HG02970 (cell line): ENCODE measurements around the gene AKNA.

ENCODE experiments used
- ATAC-seq: cut with Tn5 transposase; IDR thresholded peaks from one replicate; pipeline ENCODE4 v1.9.1; 2021; ENCODE audit warnings: mild to moderate bottlenecking, moderate library complexity, moderate number of reproducible peaks; ENCODE audit not compliant: unreplicated experiment, low FRiP score

AKNA gene

DNA sequence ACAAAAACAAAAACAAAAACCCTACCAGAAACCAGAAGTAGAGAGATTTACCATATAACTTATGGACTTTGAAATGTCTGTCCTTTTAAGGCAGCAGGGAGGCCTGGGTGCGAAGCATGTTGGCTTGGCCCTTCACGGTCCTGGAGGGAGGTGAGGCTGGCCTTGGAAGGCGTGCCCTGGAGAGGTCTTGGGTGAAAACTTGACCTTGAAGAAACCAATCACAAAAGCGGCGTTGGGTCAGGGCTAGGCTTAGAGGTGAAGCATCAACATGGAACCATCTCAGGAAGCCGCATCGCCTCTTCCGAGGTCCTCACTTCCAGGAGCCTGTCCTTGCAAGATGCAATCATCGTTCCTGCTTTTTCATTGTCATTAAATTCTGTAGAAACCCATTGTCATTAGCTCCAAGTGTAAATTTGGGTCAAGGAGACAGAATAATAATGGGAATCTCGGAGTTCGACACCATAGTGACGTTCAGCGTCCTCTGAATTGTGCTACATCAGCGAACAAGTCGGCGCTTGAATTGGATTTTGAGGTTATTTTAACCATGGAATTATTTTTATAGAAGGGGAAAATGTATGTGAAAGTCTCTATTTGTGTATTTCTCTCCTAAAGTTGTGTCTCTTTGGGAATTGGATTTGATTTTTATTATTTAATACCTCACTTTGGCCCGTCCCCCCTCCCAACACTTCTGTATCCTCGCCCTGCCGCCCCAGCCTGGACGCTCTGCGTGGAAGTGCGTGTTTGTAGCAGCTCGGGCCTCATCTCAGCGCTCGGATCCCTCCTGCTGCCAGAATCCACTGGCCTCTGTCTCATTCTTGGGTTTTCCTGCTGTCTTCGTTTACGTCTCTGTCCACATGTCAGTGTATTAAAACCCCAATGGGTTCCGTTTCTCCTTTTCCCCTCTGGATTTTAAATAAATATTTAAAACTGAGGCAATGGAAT lies 75.9 kb downstream of the AKNA start:
- ATAC-seq, result no peak

DNA sequence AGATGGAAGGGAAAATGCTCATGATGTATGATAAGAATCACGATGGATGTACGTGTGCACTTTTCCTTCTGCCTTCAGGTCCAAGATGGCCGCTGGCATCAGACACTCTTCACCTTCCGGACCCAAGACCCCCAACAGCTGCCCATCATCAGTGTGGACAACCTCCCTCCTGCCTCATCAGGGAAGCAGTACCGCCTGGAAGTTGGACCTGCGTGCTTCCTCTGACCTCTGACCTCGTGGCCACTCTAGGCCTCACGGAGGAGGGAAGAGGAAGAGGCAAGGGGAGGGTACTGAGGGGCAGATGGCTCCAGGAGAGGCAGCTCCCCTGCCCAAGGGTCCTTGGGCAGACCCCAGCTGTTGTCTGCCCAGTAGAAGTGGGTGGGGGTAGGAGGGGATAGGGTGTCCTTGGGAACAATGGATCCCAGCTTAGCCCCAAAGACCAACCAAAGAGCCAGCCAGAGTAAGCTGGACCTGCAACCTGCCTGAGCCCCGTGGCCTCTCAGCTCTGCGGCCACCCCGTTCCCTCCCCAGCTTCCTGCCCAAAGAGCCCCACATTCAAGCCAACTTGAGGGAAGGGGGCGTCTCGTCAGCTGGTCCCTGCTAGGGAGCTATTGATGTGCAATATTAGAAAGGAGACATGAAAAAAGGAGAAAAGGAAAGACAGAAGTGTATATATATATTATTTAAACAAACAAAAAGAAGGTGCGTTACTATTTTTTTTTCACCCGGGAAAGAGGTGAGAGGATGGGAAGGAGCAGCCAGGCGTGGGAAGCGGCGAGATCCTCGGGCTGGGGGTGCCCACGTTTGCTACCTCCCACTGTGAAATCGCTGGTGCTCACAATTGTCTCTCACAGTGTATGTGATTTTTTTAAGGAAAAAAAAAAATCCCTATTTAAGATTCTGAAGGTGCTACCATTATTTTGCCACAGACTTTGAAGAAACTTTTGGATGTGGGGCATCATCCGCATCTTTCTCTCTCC lies 77.0 kb downstream of the AKNA start:
- no peak for ATAC-seq

DNA sequence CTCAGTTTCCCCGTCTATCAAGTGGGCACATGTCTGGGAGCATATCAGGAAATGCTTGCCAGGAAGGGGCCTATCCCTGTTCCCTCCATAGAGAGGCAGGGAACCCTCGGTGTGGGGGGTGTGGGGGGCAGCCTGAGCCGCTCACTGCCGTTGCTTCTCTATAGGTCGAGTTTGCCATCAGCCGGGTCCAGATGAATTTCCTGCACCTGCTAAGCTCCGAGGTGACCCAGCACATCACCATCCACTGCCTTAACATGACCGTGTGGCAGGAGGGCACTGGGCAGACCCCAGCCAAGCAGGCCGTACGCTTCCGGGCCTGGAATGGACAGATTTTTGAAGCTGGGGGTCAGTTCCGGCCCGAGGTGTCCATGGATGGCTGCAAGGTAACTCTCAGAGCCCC lies 78.7 kb downstream of the AKNA start:
- no peak for ATAC-seq

DNA sequence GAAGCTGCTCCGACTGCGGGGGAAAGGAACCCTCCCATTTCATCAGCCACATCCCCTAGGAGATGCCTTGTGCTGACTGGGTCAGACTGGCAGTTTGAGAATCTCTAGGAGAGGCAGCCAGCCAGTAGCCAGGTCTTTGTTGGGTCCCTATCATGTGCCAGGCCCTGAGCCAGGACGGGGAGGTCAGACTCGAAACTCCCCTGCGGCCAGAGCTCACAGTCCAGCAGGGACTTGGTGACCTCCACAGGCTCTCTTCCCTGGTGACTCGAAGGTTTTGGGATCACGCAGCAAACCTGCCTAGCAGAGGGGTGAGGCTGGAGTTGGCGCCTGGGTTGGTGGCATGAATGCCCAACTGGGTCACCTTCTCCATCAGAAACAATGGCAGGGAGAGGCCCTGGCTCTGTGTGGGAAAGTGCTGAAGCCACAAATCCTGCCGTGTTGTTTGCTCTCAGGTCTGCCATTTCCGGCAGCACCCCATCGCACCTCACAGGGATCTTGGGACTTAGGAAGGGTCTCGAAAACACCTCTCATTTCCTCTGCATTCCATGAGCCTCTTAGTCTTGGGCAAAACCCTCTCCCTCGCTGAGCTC lies 79.3 kb downstream of the AKNA start:
- ATAC-seq, result no peak

DNA sequence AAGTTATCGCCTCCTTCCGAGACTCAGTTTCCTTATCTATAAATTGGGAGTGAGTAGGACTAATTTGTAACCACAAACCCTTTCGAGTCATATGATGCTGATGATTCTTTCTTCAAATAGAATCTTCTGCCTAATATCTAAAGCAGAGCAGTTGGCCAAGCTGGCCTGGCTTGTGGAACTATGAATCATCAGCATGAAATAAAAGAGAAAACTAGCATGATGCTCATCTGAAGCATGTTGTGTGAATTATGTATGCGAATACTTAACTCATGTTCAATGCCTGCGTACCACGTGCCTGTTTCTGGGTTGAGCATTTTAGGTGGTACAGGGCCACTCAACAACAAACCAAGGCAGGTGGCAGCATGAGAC lies 79.9 kb downstream of the AKNA start:
- ATAC-seq, result no peak

DNA sequence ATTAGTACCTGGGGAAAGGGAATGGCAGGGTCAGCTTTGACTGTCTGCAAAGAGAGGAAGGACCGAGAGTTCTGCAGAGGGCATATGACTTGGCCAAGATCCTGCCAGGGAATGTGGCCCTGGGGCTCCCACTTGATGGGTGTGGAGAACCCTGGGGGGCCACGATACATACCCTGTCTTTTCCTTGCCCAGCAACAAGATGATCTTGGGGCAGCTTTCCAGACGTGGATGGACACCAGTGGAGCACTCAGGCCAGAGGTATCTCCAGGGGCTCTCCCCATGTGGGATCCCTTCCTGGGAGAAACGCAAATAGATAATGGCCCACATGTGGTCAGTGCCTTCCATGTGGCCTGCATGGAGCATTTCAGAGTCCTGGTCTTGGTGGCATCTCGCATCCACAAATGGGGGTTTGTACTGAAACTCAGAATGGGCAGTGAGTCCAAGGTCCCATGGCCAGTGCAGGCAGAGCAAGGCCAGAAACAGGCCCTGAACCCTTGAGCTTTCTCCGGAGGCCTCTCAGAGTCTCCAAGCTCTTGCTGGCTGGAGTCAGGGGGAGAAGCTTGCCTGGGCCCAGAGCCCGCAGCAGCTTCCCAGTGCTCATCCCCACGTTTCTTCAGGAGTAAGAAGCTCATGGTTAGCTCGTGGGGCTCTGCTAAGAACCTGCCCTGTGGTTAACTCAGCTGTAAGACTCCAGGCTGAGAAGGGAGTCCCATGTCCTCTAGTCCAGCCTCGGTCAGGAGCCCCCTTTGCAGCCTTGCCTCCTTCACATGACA lies 83.2 kb downstream of the AKNA start:
- no peak for ATAC-seq

DNA sequence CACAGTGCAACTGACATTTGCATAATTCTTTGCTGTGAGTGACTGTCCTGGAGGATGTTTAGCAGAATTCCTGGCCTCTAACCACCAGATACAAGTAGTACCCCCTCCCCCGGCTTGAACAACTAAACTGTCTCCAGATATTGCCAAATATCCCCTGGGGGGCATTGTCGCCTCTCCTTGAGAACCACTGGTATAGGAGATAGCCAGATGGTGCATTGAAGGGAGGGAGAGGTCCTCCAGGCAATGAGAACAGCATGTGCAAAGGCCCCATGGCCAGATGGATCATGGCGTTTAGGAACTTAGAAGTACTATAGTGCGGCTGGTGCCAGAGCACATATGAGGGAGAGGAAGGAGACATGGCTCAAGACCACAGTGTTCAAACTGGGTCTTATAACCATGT lies 83.8 kb downstream of the AKNA start:
- no peak for ATAC-seq

DNA sequence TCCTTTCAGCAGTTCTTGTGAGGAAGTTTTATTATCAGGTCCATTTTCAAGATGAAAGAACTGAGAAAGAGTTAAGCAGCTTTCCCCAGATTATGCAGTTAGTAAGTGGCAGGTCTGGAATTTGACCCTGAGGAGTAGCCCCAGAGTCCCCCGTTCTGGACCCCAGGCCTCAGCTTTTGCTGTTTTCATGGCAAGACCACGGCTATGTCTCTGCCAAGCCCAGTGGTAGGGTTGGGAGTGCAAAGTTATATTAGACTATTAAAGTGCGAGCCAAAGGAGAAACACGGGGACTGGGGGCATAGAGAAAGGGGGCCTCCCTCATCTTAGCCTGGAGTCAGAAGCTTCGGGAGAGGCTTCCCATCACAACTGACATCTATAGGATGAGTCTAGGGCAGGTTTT lies 84.2 kb downstream of the AKNA start:
- ATAC-seq, result no peak

DNA sequence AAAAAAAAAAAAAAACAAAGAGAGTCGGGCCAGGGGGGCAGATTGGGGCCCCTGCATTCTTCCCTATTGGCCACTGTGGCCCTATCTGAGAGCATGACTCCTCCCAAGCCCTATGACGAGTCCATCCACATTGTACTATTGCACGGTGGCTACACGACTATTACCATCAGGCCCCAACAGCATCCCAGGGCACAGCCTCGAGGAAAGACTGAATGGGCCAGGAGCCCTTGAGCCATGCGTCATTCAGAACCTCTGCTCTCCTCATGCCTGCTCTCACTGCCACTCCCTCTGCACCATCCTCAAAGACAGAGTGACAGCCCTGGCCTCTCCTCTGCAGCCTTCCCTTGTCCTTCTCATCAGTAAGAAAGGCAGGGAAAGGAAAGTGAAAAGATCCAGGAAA lies 85.1 kb downstream of the AKNA start:
- no peak for ATAC-seq

DNA sequence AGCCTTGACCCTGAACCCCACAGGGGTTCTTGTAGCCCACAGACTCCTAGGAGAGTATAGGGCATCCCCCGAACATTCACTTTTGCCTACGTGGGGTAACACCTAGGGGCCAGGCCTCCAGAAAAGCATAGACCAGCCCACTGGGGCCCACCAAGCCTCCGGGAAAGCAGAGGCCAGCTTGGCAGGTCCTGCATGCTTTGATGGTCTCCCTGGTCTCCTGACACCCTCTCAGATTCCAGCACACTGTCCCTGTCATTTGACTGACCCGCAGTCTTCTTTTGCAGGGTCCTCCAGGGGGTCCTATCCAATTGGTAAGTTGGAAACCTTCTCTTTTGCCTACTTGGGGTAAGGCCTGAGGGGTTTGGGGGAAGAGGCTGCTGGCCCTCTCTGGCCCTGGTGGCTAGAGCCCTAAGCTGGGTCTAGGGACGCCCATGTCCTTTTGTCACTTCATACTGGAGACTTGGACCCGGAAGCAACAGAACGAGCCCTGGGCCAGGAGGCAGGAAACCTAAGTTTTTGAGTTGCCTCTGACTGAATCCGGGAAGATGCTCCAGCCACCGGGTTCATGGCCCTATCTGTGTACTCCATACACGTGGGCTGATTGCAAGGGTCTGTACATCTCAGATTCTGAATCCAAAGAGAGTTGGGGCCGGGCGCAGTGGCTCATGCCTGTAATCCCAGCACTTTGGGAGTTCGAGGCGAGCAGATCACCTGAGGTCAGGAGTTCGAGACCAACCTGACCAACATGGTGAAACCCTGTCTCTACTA lies 85.8 kb downstream of the AKNA start:
- no peak for ATAC-seq

DNA sequence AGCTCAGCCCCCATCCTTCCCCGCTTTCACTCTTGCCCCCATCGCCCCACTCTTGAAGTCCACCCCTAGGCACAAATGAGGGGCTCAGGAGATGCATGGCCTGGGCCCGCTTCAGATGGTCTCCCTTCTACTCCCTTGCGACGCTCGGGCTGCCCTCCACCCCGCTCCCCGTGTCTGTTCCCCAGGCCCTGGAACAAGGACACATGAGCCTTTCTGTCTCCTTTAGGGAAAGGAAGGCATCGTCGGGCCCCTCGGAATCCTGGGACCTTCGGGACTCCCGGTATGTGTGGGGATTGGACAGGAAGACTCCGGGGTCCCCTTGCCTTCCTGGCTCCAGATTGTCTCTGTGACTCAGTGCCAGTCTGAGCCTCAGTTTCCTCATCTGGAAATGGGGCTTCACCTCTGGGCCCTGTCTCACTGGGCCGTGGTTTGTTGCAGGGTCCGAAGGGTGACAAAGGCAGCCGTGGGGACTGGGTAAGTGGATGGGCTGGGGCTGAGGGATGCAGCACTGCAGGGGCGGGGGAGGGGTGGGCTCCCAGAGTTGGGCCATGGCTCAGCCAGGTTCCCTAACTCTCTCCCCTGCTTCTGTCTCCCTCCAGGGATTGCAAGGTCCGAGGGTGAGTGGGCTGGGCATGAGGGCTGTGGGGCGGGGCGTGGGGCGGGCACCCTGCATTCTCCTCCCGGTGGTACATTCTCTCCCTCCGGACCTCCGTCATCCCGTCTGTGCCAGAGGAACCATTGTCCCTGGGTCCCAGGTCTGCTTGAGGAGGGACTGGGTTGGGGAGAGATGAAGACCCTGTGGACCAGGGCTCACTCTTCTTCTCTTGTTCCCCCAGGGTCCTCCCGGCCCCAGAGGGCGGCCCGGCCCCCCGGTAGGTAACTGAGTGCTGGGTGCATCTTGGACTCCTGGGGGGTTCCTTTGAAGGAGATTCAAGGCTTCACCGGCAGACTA lies 86.7 kb downstream of the AKNA start:
- no peak for ATAC-seq

DNA sequence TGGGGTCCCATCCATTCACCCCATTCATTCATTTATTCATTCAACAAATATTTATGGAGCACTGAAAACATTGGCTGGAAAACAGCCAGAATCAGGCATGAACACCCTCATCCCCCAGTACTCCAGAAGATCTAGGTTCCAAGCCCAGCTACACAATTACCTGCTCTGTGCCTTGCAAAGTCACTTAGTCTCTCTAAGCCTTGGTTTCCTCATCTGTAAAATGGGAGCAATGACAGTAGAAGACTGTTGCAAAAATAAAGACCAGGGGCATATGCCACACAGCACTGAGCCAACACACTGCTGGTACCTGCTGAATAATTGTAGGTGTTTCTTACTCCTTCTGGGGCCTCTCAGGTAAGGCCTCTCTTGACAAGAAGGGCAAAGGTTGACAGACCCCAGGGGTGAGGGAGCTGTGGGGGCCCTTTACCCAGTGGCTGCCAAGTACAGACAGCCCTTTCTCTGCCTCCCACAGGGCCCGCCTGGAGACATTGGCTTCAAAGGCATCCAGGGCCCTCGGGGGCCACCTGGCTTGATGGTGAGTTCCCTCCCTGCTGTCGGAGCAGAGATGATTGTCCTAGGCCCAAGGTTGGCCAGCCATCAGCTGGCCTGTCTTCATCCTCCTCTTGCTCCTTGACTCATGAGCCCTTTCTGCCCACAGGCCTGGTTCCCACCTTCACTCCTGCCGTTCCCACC lies 87.5 kb downstream of the AKNA start:
- no peak for ATAC-seq

DNA sequence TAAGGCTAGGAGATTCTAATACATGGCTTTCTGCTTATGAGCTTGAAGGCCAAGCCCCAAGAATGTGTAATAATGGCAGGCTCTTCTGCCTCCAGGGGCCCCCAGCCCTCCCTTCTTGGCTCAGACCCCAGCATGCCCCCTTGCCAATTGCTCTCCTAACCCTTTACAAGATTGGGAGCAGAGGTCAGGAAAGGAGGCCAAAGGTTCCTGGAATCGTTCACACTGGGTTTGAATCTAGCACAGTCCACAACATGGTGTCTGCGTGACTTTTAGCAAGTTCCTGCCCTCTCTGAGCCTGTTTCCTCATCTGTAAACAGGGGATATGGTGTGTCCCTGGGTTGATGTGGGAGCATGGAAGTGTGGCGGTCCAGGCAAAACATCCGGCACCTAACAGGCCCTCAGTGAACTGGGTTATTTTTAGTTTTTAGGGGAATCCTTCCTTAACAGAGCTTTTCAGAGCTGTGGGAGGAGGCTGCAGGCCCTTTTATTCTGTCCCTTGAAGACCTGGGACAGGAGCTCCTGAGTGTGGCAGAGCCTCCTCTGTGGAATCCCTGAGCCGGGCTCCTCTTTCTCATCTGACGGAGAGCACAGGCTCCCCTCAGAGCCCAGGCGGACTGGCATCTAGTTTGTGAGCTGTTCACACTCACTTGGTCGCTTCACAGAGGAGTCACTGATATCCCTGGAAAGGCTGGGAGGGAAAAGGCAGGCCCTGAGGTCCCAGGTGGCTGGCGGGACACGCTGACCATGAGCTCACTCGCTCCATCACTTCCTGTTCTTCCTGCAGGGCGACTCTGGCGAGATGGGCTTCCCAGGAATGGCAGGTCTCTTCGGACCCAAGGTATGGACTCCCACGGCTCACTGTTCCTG lies 88.3 kb downstream of the AKNA start:
- no peak for ATAC-seq

DNA sequence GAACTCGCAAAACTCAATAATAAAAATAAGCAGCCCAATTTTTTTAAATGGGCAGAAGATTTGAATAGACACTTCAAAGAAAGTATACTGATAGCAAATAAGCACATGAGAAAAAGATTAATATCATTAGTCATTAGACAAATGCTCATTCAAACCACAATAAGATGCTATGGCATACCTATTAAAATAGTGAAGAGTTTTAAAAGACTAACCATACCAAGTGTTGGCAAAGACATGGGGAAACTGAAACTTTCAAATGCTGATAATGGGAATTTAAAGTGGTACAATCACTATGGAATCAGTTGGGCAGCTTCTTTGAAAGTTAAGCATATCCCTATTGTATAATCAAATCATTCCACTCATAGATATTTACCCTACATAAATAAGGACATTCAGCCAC lies 91.4 kb downstream of the AKNA start:
- ATAC-seq, result no peak

DNA sequence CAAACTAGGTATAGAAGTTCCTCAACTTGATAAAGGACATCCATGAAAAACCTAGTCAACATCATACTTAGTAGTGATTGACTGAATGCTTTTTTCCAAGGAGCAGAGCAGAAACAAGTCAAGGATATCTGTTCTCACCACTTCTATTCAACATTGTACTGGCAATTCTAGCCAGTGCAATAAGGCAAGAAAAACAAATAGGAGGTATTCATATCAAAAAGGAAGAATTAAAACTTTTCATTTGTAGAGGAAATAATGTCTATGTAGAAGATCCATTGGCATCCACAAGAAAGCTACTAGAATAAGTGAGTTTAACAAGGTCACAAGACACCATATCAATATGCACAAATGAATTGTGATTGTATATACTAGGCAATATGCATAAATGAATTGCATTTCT lies 93.1 kb downstream of the AKNA start:
- no peak for ATAC-seq

DNA sequence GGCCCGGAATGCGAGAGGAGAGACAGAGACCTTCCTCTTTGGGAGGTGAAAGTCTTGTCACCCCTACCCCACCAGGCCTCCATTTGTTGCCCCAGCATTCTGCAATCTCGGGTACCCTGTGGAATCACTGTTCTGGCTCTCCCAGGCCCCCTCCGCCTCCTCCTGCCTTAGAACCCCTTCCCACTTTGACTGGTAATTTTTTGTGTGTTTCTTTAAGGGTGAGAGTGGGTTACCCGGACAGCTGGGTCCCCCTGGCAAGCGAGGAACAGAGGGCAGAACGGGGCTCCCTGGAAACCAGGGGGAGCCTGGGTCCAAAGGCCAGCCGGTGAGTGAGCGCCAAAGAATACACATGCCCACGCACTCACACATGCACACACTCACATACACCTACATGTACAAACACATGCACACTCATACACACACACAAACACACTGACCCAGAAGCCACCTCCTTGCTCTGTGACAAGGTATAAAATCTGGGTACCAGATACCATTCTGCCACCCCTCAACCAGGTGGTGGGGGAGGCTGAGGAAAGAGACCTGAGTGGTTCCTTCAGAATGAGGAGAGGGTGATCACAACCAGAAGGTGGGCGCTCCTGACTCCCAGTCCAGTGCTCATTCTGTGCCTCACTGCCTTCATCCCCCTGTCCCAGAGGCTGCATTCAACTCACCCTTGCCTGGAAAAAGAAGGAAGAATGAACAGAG lies 95.7 kb downstream of the AKNA start:
- ATAC-seq, result no peak
